Endothelial cell (in vitro differentiated cells): ENCODE results near the gene ITM2B. TPM values are rescaled to one million over a fixed set of nuclear protein-coding genes. Genes with fewer than 3 reads are reported as not detected.

ENCODE experiments used
- DNase-seq: peaks from one replicate; pipeline ENCODE4 v3.0.0; 2021; ENCODE audit warnings: low spot score
- H3K27ac Mint-ChIP-seq: one replicate; pipeline ENCODE4 v1.8.0; 2021; ENCODE audit warnings: mixed read lengths, inconsistent platforms; ENCODE audit not compliant: unreplicated experiment
- H3K27me3 Mint-ChIP-seq: one replicate; pipeline ENCODE4 v1.8.0; 2021; ENCODE audit warnings: mild to moderate bottlenecking, moderate library complexity, mixed read lengths, inconsistent platforms; ENCODE audit not compliant: unreplicated experiment
- H3K36me3 Mint-ChIP-seq: one replicate; pipeline ENCODE4 v1.8.0; 2021; ENCODE audit warnings: mild to moderate bottlenecking, low read depth, mixed read lengths, inconsistent platforms; ENCODE audit not compliant: unreplicated experiment
- H3K4me1 Mint-ChIP-seq: one replicate; pipeline ENCODE4 v1.8.0; 2021; ENCODE audit warnings: mild to moderate bottlenecking, mixed read lengths, inconsistent platforms; ENCODE audit not compliant: unreplicated experiment
- H3K4me3 Mint-ChIP-seq: one replicate; pipeline ENCODE4 v1.8.0; 2021; ENCODE audit warnings: mild to moderate bottlenecking, mixed read lengths, inconsistent platforms; ENCODE audit not compliant: unreplicated experiment
- H3K9me3 Mint-ChIP-seq: one replicate; pipeline ENCODE4 v1.8.0; 2021; ENCODE audit warnings: mixed read lengths, inconsistent platforms; ENCODE audit not compliant: unreplicated experiment
- total RNA-seq: library from RNA; stranded (reverse); fragmentation: NEBNext Ultra II Directional; extraction: Animal tissue kit (Norgen Biotek cat#: 25700); gene quantifications from one replicate; pipeline ENCODE4 v1.2.1, GENCODE V29; 2021; ENCODE audit not compliant: unreplicated experiment
- TF ChIP-seq, protein P1 (sequence below): fragments of 200-600 bp; sonication (generic); IDR thresholded peaks from one replicate; pipeline ENCODE4 v1.5.0; 2021; ENCODE audit warnings: antibody characterized with exemption; ENCODE audit not compliant: unreplicated experiment

Gene ITM2B
- total RNA-seq, 1 donor from 2014 or later: 448 TPM

DNA sequence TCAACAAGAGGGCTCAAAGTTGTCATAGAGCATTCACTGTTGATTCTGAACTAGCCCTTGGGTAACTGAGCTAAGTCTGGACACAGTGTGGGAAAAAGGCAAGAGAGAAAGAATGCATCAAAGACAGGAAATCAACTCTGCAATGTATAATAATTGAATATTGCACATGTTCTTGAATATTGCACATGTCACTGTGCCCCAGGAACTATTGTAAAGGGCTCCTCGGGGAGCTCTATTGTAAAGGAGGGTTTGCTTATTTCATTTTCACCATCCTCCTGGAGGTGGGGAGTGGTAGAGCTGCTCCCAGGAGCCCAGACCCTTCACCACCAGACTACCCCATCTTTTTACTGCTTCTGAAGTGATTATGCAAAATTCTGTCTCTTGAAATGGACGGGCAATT is 44.4 kb upstream of the ITM2B start:
- Mint-ChIP-seq H3K9me3 (no peaks in the 10 kb centered on the region), H3K27ac (no peak overlapping the region), H3K4me3 (no peak overlapping the region), H3K27me3 (peaks cover 1% of the 10 kb centered on the region), H3K36me3 (no peaks in the 10 kb centered on the region), H3K4me1 (no peaks in the 10 kb centered on the region)
- DNase-seq: no peak
- TF ChIP-seq, protein P1, sequence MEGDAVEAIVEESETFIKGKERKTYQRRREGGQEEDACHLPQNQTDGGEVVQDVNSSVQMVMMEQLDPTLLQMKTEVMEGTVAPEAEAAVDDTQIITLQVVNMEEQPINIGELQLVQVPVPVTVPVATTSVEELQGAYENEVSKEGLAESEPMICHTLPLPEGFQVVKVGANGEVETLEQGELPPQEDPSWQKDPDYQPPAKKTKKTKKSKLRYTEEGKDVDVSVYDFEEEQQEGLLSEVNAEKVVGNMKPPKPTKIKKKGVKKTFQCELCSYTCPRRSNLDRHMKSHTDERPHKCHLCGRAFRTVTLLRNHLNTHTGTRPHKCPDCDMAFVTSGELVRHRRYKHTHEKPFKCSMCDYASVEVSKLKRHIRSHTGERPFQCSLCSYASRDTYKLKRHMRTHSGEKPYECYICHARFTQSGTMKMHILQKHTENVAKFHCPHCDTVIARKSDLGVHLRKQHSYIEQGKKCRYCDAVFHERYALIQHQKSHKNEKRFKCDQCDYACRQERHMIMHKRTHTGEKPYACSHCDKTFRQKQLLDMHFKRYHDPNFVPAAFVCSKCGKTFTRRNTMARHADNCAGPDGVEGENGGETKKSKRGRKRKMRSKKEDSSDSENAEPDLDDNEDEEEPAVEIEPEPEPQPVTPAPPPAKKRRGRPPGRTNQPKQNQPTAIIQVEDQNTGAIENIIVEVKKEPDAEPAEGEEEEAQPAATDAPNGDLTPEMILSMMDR: no peak

DNA sequence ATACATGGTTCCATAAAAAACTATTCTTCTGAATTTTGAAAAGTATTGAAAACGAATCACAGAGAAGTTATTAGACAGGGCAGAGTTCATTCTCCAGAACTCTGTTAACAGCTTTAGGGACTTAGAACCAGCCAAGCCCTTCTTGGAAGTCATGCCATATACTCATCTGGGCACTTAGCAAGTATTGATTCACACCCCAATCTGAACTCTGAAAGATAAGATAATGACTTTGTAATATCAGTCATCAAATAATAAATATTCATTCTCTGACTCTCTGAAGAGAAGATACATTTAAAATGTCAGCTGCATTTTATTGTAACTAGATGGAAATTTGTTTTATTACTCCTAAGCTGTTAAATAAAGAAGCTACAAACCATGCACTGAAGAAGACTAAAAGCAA is 43.8 kb upstream of the ITM2B start:
- no peaks in the 10 kb centered on the region for H3K36me3 Mint-ChIP-seq
- H3K4me3 Mint-ChIP-seq: no peak overlapping the region
- H3K4me1 Mint-ChIP-seq: no peaks in the 10 kb centered on the region
- H3K27me3 Mint-ChIP-seq: peaks cover 1% of the 10 kb centered on the region
- TF ChIP-seq, protein P1: no peak
- H3K27ac Mint-ChIP-seq: no peak overlapping the region
- no peaks in the 10 kb centered on the region for H3K9me3 Mint-ChIP-seq
- DNase-seq: no peak

DNA sequence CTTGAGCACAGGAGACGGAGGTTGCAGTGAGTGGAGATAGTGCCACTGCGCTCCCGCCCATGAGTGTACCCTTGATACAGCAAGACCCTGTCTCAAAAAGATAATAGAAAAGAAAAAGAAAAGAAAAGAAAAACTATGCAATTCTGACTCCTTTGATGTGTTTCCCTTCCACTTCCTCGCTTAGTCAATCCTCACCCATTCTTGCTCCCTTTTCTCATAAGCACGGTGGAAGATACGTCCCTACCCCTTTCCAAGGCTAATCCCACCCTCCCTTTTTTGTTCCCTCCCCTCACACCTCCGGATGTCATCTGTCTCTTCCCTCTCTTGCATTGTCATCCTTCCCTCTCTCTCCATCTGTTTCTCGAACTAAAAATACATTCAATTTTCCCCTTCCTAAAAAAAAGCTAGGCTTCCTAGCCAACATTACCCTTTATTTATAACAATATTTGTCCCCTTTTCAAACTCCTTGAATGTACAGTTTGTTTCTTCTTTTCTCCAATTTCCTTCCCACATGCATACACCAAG is 40.5 kb upstream of the ITM2B start:
- DNase-seq: no peak
- H3K36me3 Mint-ChIP-seq: no peaks in the 10 kb centered on the region
- H3K4me3 Mint-ChIP-seq: no peak overlapping the region
- TF ChIP-seq, protein P1: no peak
- no peaks in the 10 kb centered on the region for H3K4me1 Mint-ChIP-seq
- H3K27ac Mint-ChIP-seq: no peak overlapping the region
- peaks cover 1% of the 10 kb centered on the region for H3K27me3 Mint-ChIP-seq
- H3K9me3 Mint-ChIP-seq: no peaks in the 10 kb centered on the region

DNA sequence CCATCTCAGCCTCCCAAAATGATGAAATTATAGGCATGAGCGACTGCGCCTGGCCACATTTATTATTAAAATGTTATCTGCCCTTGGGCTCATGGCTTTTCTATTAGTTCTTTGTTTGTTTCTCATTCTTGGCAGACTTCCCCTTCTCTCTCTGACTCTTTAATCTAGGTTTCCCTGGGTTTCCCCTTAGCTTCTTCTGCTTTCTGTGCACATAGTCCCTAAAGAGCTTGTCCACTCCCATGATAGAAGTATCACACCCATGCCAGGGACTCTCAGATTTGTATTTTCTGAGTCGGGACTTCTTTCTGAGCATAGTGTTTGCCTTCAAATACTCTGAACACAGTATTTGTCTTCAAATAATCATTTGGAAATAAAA is 38.6 kb upstream of the ITM2B start:
- H3K4me3 Mint-ChIP-seq: no peak overlapping the region
- TF ChIP-seq, protein P1: no peak
- no peaks in the 10 kb centered on the region for H3K9me3 Mint-ChIP-seq
- peaks cover 3% of the 10 kb centered on the region for H3K27me3 Mint-ChIP-seq
- no peak overlapping the region for H3K27ac Mint-ChIP-seq
- H3K4me1 Mint-ChIP-seq: no peaks in the 10 kb centered on the region
- no peaks in the 10 kb centered on the region for H3K36me3 Mint-ChIP-seq
- DNase-seq: no peak

DNA sequence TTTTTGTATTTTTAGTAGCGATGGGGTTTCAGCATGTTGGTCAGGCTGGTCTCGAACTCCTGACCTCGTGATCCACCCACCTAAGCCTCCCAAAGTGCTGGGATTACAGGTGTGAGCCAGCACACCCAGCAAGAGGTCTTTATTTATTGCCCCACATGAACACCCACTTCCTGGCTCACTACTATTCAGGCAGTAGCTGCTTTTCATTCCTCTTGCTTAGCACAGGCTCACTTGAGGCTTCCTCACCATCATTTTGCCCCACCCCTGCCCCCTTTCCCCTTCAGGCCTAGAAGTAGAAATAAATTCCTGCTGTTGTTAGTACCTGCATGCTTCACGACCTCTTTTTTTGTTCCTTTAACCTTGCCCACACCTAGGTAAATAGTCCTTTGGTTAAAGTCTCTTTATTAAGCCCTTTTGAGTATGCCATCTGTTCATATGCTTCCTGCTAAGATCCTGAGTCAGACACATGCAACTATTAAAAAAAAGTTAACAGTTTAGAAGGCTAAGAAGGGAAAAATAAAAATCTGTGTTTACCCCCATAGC is 33.5 kb upstream of the ITM2B start:
- no peak overlapping the region for H3K4me3 Mint-ChIP-seq
- H3K27me3 Mint-ChIP-seq: peaks cover 9% of the 10 kb centered on the region
- no peaks in the 10 kb centered on the region for H3K4me1 Mint-ChIP-seq
- no peaks in the 10 kb centered on the region for H3K36me3 Mint-ChIP-seq
- TF ChIP-seq, protein P1: no peak
- DNase-seq: no peak
- no peak overlapping the region for H3K27ac Mint-ChIP-seq
- no peaks in the 10 kb centered on the region for H3K9me3 Mint-ChIP-seq
